ENCODE measurements around the gene C15orf39.

DNA sequence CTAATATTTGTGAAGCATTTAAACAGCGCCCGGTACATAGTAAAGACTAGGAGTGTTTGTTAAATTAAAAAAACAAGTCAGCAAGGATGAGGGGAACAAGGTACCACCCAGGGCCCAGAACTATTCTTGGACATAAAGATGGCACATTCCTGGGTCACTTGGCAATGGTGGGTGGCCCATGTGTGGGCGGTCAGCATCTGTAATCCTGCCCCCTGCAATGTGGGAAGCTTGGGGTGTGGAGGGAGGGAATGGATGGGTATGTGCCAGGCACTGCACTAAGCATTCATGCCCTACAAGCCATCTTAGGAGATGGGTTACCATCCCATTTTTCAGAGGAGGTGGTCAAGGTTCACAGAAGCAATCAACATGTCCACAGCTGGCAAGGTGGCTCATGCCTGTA lies 7.3 kb upstream of the C15orf39 start:
- TF ChIP-seq, protein P1, sequence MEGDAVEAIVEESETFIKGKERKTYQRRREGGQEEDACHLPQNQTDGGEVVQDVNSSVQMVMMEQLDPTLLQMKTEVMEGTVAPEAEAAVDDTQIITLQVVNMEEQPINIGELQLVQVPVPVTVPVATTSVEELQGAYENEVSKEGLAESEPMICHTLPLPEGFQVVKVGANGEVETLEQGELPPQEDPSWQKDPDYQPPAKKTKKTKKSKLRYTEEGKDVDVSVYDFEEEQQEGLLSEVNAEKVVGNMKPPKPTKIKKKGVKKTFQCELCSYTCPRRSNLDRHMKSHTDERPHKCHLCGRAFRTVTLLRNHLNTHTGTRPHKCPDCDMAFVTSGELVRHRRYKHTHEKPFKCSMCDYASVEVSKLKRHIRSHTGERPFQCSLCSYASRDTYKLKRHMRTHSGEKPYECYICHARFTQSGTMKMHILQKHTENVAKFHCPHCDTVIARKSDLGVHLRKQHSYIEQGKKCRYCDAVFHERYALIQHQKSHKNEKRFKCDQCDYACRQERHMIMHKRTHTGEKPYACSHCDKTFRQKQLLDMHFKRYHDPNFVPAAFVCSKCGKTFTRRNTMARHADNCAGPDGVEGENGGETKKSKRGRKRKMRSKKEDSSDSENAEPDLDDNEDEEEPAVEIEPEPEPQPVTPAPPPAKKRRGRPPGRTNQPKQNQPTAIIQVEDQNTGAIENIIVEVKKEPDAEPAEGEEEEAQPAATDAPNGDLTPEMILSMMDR (conservative IDR thresholded peaks at IDR 0.05) = no peak
- no peak for TF ChIP-seq EZH2 (IDR thresholded peaks at IDR 0.05; ENCODE audit: low read depth)
